IMR-90 (cell line): Measurements from ENCODE around the gene HTR3A. TPM values are rescaled to one million over a fixed set of nuclear protein-coding genes. Genes with fewer than 3 reads are reported as not detected.

Experiments
- ATAC-seq: fragments of 200-7000 bp; cut with Tn5 transposase; 2 replicates; pipeline ENCODE4 v1.9.1; 2020; ENCODE audit warnings: low read depth, mild to moderate bottlenecking, moderate library complexity
- BruUV-seq: library from RNA; stranded (reverse); fragments of 400-500 nt; replicated peaks from 2 replicates; lab custom pipeline; 2021; lab: Mats Ljungman, UMichigan
- CTCF ChIA-PET: fragments of 300-600 bp; formaldehyde crosslinking; extraction: SDS; loops from one replicate; lab custom pipeline; 2021; ENCODE audit warnings: antibody characterized with exemption; lab: Yijun Ruan, JAX
- POLR2A ChIA-PET: fragments of 300-600 bp; sonication (Branson Sonifier 250); formaldehyde crosslinking; loops from one replicate; lab custom pipeline; 2022; ENCODE audit warnings: antibody characterized with exemption; ENCODE audit not compliant: unreplicated experiment; lab: Charles Lee
- DNase-seq: peaks from one replicate; pipeline ENCODE4 v3.0.0; 2013
- H2AFZ ChIP-seq: replicated peaks from 2 replicates; pipeline ENCODE3; 2013; ENCODE audit warnings: low read length, mild to moderate bottlenecking; ENCODE audit not compliant: poor library complexity
- H2AK5ac ChIP-seq: 2 replicates; pipeline ENCODE4 v1.6.1; 2013; ENCODE audit warnings: low read depth, low read length, inconsistent platforms
- H2AK9ac ChIP-seq: replicated peaks from 2 replicates; pipeline ENCODE3; 2013; ENCODE audit warnings: mild to moderate bottlenecking, low read depth, low read length, moderate library complexity; ENCODE audit not compliant: poor library complexity
- H2BK120ac ChIP-seq: 2 replicates; pipeline ENCODE4 v1.6.1; 2013; ENCODE audit warnings: low read depth, low read length, inconsistent platforms
- H2BK15ac ChIP-seq: 3 replicates; pipeline ENCODE4 v1.6.1; 2013; ENCODE audit warnings: low read depth, low read length, inconsistent platforms
- H2BK20ac ChIP-seq: 2 replicates; pipeline ENCODE4 v1.6.1; 2013; ENCODE audit warnings: low read depth, mild to moderate bottlenecking, inconsistent platforms, low read length, moderate library complexity
- H2BK5ac ChIP-seq: 2 replicates; pipeline ENCODE4 v1.6.1; 2013; ENCODE audit warnings: mild to moderate bottlenecking, low read depth, low read length, inconsistent platforms; ENCODE audit not compliant: poor library complexity, severe bottlenecking
- H3K14ac ChIP-seq: replicated peaks from 2 replicates; pipeline ENCODE4 v1.6.1; 2013; ENCODE audit warnings: low read depth, low read length, inconsistent platforms
- H3K18ac ChIP-seq: 2 replicates; pipeline ENCODE4 v1.6.1; 2013; ENCODE audit warnings: low read depth, low read length, control low read depth
- H3K23ac ChIP-seq: 2 replicates; pipeline ENCODE4 v1.6.1; 2013; ENCODE audit warnings: low read depth, low read length, inconsistent platforms
- H3K27ac ChIP-seq: 2 replicates; pipeline ENCODE4 v1.5.1; 2013; ENCODE audit warnings: mild to moderate bottlenecking, control low read depth, low read length; ENCODE audit not compliant: insufficient read depth
- H3K27me3 ChIP-seq: 2 replicates; pipeline ENCODE4 v1.6.1; 2013; ENCODE audit warnings: low read length; ENCODE audit not compliant: control insufficient read depth, insufficient read depth
- H3K36me3 ChIP-seq: 2 replicates; pipeline ENCODE4 v1.6.1; 2013; ENCODE audit warnings: low read length, mixed read lengths; ENCODE audit not compliant: control insufficient read depth, insufficient read depth
- H3K4ac ChIP-seq: 2 replicates; pipeline ENCODE4 v1.6.1; 2013; ENCODE audit warnings: low read depth, low read length, inconsistent platforms
- H3K4me1 ChIP-seq: 2 replicates; pipeline ENCODE4 v1.6.1; 2013; ENCODE audit warnings: low read length, mixed read lengths; ENCODE audit not compliant: control insufficient read depth, insufficient read depth
- H3K4me2 ChIP-seq: 2 replicates; pipeline ENCODE4 v1.6.1; 2013; ENCODE audit warnings: low read depth, mild to moderate bottlenecking, control low read depth, low read length, moderate library complexity
- H3K4me3 ChIP-seq: 2 replicates; pipeline ENCODE4 v1.5.1; 2013; ENCODE audit warnings: low read depth, mild to moderate bottlenecking, control low read depth, low read length, moderate library complexity; ENCODE audit not compliant: insufficient read depth
- H3K56ac ChIP-seq: 2 replicates; pipeline ENCODE4 v1.6.1; 2013; ENCODE audit warnings: low read length, inconsistent platforms; ENCODE audit not compliant: insufficient read depth; ENCODE audit errors: extremely low read depth
- H3K79me1 ChIP-seq, 2 experiments: 2 replicates each; pipeline ENCODE4 v1.6.1; 2013; ENCODE audit warnings: low read length in 2 of 2, inconsistent platforms in 1 of 2, low read depth in 1 of 2
- H3K9ac ChIP-seq: 2 replicates; pipeline ENCODE4 v1.6.1; 2013; ENCODE audit warnings: low read depth, low read length, control low read depth
- H3K9me1 ChIP-seq: 2 replicates; pipeline ENCODE4 v1.6.1; 2013; ENCODE audit warnings: low read length, inconsistent platforms; ENCODE audit not compliant: insufficient read depth
- H3K9me3 ChIP-seq: 2 replicates; pipeline ENCODE4 v1.6.1; 2013; ENCODE audit warnings: low read length; ENCODE audit not compliant: control insufficient read depth, insufficient read depth
- H4K20me1 ChIP-seq: 2 replicates; pipeline ENCODE4 v1.6.1; 2013; ENCODE audit warnings: low read length, inconsistent platforms; ENCODE audit not compliant: insufficient read depth
- H4K5ac ChIP-seq: 2 replicates; pipeline ENCODE4 v1.6.1; 2013; ENCODE audit warnings: mild to moderate bottlenecking, low read depth, low read length, control low read depth
- H4K8ac ChIP-seq, 2 experiments: 2 replicates each; pipeline ENCODE4 v1.6.1; 2013; ENCODE audit warnings: low read depth in 2 of 2, low read length in 2 of 2, control low read depth in 1 of 2, inconsistent platforms in 1 of 2
- H4K91ac ChIP-seq: 2 replicates; pipeline ENCODE4 v1.6.1; 2013; ENCODE audit warnings: low read depth, low read length, inconsistent platforms; ENCODE audit not compliant: insufficient read depth
- CEBPB ChIP-seq: IDR thresholded peaks from 2 replicates; pipeline ENCODE4 v1.6.1; 2012; ENCODE audit warnings: low read depth, low read length, improper control_type of control experiment
- CHD1 ChIP-seq: IDR thresholded peaks from 2 replicates; pipeline ENCODE4 v1.6.1; 2012; ENCODE audit warnings: low read depth, low read length, improper control_type of control experiment
- CTCF ChIP-seq: conservative IDR thresholded peaks from 2 replicates; pipeline ENCODE4 v1.5.1; 2012; ENCODE audit warnings: mild to moderate bottlenecking, low read depth, low read length, improper control_type of control experiment
- FOS ChIP-seq: fragments of 150-350 bp; IDR thresholded peaks from 2 replicates; pipeline ENCODE4 v1.6.1; 2016; ENCODE audit warnings: low read depth, low read length
- MAFK ChIP-seq: IDR thresholded peaks from 2 replicates; pipeline ENCODE4 v1.6.1; 2012; ENCODE audit warnings: low read depth, low read length, improper control_type of control experiment
- MAZ ChIP-seq: IDR thresholded peaks from 2 replicates; pipeline ENCODE4 v1.6.1; 2012; ENCODE audit warnings: low read depth, mild to moderate bottlenecking, low read length, improper control_type of control experiment, moderate library complexity, borderline replicate concordance
- MXI1 ChIP-seq: IDR thresholded peaks from 2 replicates; pipeline ENCODE4 v1.6.1; 2012; ENCODE audit warnings: low read depth, mild to moderate bottlenecking, low read length, moderate library complexity, borderline replicate concordance
- POLR2A ChIP-seq: IDR thresholded peaks from 2 replicates; pipeline ENCODE4 v1.6.1; 2012; ENCODE audit warnings: mild to moderate bottlenecking, low read depth, low read length
- RCOR1 ChIP-seq: IDR thresholded peaks from 2 replicates; pipeline ENCODE4 v1.6.1; 2012; ENCODE audit warnings: mild to moderate bottlenecking, low read length, improper control_type of control experiment; ENCODE audit not compliant: insufficient replicate concordance
- RFX5 ChIP-seq: IDR thresholded peaks from 2 replicates; pipeline ENCODE4 v1.8.0; 2012; ENCODE audit warnings: low read depth, mild to moderate bottlenecking, low read length, moderate library complexity
- SMC3 ChIP-seq: fragments of 150-350 bp; IDR thresholded peaks from 2 replicates; pipeline ENCODE4 v1.6.1; 2016; ENCODE audit warnings: low read depth, mild to moderate bottlenecking, antibody characterized with exemption, low read length, moderate library complexity
- WGBS, 2 experiments: methylation state at CpG; one replicate each; pipeline versions ENCODE4 v1.1.5 to v1.1.7; 2013; ENCODE audit warnings: missing lambda C conversion rate in 2 of 2; ENCODE audit not compliant: insufficient read length in 1 of 2; ENCODE audit errors: extremely low coverage in 2 of 2; 5-methylcytosine and 5-hydroxymethylcytosine counted together
- dilution Hi-C: fragments of 300-500 bp; cut with HindIII; formaldehyde crosslinking; loops from one replicate; pipeline ENCODE4 v1.14.3; 2018; ENCODE audit warnings: low sequenced_read_pairs; ENCODE audit not compliant: unreplicated experiment
- in situ Hi-C: fragments of 300-500 bp; cut with MboI; formaldehyde crosslinking; loops from 3 replicates; pipeline ENCODE4 v1.14.3; 2019; ENCODE audit warnings: low sequenced_read_pairs, inconsistent platforms, mixed read lengths
- intact Hi-C: fragments of 100-400 bp; cut with micrococcal nuclease; formaldehyde crosslinking; loops from 2 replicates; pipeline ENCODE4 v1.10.0; 2022
- polyA plus RNA-seq, 3 experiments: library from polyadenylated mRNA; depleted of rRNA; stranded (reverse); fragments of >200 nt; gene quantifications; 2 replicates each; pipeline ENCODE4 v1.2.3, GENCODE V29; 2012; ENCODE audit warnings: low replicate concordance in 1 of 3
- total RNA-seq: library from RNA; depleted of rRNA; stranded (reverse); fragments of >200 nt; gene quantifications from 2 replicates; pipeline ENCODE4 v1.2.3, GENCODE V29; 2012
- TF ChIP-seq, protein P1 (sequence below): fragments of 150-350 bp; IDR thresholded peaks from 2 replicates; pipeline ENCODE4 v1.6.1; 2016; ENCODE audit warnings: low read depth, mild to moderate bottlenecking, low read length, moderate library complexity, borderline replicate concordance
- TF ChIP-seq, protein P2 (sequence below): fragments of 150-350 bp; IDR thresholded peaks from 2 replicates; pipeline ENCODE4 v1.6.1; 2017; ENCODE audit warnings: mild to moderate bottlenecking, antibody characterized with exemption, low read length, low read depth

Gene HTR3A
- total and polyA plus RNA-seq, 2 of the 4 experiments (the other 2 are of a cell fraction): not detected

- Histone ChIP-seq H2AK9ac (no peak overlapping the region), H3K4me3 (no peak overlapping the region), H2BK5ac (no peak overlapping the region), H4K20me1 (no peaks in the 10 kb centered on the region), H3K4me2 (no peak overlapping the region), H2AFZ (no peak overlapping the region), H3K9ac (no peak overlapping the region), H3K4ac (no peak overlapping the region), H3K79me1 (no peaks in the 10 kb centered on the region), H2BK15ac (no peak overlapping the region), H3K9me3 (no peaks in the 10 kb centered on the region), H3K56ac (no peak overlapping the region), H4K5ac (no peak overlapping the region), H2BK20ac (no peak overlapping the region), H4K91ac (no peak overlapping the region), H2BK120ac (no peak overlapping the region), H3K23ac (no peak overlapping the region), H3K27ac (no peak overlapping the region), H4K8ac (no peak overlapping the region), H3K36me3 (no peaks in the 10 kb centered on the region), H3K18ac (no peak overlapping the region), H3K14ac (no peak overlapping the region), H3K9me1 (no peaks in the 10 kb centered on the region), H3K27me3 (peaks cover 6% of the 10 kb centered on the region; the same call in 1 of the 2 replicates), H2AK5ac (no peak overlapping the region), H3K4me1 (no peaks in the 10 kb centered on the region)
- DNase-seq (no peak), ATAC-seq (no peak)
- in situ Hi-C loops: no loop called here
- CTCF ChIA-PET: interaction anchor here (1.7 kb wide), 1 partner anchor 8 kb away, joined by 4 read pairs; no protein-coding TSS in a partner anchor
- POLR2A ChIA-PET: no interaction called here
- intact Hi-C loops: no loop called here
- 17% methylated on average over 1 of the region's 6 CpGs; no CpG with 5 or more reads in 1 of the 2 experiments for WGBS, 2 experiments
- no TSS peak for BruUV-seq
- dilution Hi-C loops: no loop called here
- TF ChIP-seq, protein P1, sequence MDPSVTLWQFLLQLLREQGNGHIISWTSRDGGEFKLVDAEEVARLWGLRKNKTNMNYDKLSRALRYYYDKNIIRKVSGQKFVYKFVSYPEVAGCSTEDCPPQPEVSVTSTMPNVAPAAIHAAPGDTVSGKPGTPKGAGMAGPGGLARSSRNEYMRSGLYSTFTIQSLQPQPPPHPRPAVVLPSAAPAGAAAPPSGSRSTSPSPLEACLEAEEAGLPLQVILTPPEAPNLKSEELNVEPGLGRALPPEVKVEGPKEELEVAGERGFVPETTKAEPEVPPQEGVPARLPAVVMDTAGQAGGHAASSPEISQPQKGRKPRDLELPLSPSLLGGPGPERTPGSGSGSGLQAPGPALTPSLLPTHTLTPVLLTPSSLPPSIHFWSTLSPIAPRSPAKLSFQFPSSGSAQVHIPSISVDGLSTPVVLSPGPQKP: no peak
- TF ChIP-seq RCOR1: no peak
- no peak for TF ChIP-seq FOS
- TF ChIP-seq MXI1: no peak
- no peak for TF ChIP-seq CEBPB
- no peak for TF ChIP-seq RFX5
- TF ChIP-seq SMC3: no peak
- no peak for TF ChIP-seq POLR2A
- no peak for TF ChIP-seq MAFK
- TF ChIP-seq CHD1: no peak
- no peak for TF ChIP-seq CTCF
- TF ChIP-seq MAZ: no peak
- TF ChIP-seq, protein P2, sequence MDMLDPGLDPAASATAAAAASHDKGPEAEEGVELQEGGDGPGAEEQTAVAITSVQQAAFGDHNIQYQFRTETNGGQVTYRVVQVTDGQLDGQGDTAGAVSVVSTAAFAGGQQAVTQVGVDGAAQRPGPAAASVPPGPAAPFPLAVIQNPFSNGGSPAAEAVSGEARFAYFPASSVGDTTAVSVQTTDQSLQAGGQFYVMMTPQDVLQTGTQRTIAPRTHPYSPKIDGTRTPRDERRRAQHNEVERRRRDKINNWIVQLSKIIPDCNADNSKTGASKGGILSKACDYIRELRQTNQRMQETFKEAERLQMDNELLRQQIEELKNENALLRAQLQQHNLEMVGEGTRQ: no peak
Measured at GRCh38 chr11:113954235-113954634, 20.7 kb upstream of the HTR3A start.
